Gastroesophageal sphincter (tissue), 3 donors: ENCODE measurements around the gene MYO18B.

Experiments
- CTCF ChIP-seq, 4 experiments: fragments of 200-600 bp in 2 of 4; fragments of 450-650 bp in 2 of 4; sonication (generic) in 1 of 4; IDR thresholded peaks; one replicate each; pipeline ENCODE4 v1.5.1; 2017 to 2019; ENCODE audit warnings: antibody characterized with exemption in 4 of 4, mild to moderate bottlenecking in 2 of 4, moderate library complexity in 2 of 4
- POLR2A ChIP-seq, 2 donors: fragments of 450-650 bp; IDR thresholded peaks; one replicate each; pipeline ENCODE4 v1.6.1; 2017; ENCODE audit warnings: antibody characterized with exemption in 2 of 2, mild to moderate bottlenecking in 2 of 2, moderate library complexity in 1 of 2
- POLR2AphosphoS5 ChIP-seq: sonication (generic); formaldehyde crosslinking; IDR thresholded peaks from one replicate; pipeline ENCODE4 v1.6.1; 2017; ENCODE audit warnings: antibody characterized with exemption

- TF ChIP-seq CTCF (IDR thresholded peaks at IDR 0.05) (no peak), POLR2AphosphoS5 (no peak), POLR2A (IDR thresholded peaks at IDR 0.05) (no peak)
Measured at GRCh38 chr22:25888399-25889054, 146.5 kb downstream of the MYO18B start.
